Esophagus squamous epithelium (tissue), 4 donors: ENCODE results near the gene TRIM58.

Experiments
- CTCF ChIP-seq, 6 experiments: fragments of 450-650 bp in 4 of 6; fragments of 200-600 bp in 2 of 6; sonication (generic) in 2 of 6; IDR thresholded peaks; one replicate each; pipeline ENCODE4 v1.5.1; 2016 to 2019; ENCODE audit warnings: antibody characterized with exemption in 6 of 6, mild to moderate bottlenecking in 4 of 6, moderate library complexity in 4 of 6
- POLR2A ChIP-seq, 4 donors: fragments of 450-650 bp; IDR thresholded peaks; one replicate each; pipeline ENCODE4 v1.6.1; 2017; ENCODE audit warnings: antibody characterized with exemption in 4 of 4, mild to moderate bottlenecking in 4 of 4, moderate library complexity in 3 of 4

- TF ChIP-seq CTCF (IDR thresholded peaks at IDR 0.05) (no peak), POLR2A (IDR thresholded peaks at IDR 0.05) (no peak)
These were observed 34.9 kb upstream of the TRIM58 start for GRCh38 chr1:247822060-247822459.
